OCI-LY7 (cell line): ENCODE results near the gene TPST1. TPM values are rescaled to one million over a fixed set of nuclear protein-coding genes. Genes with fewer than 3 reads are reported as not detected.

Source experiments
- BruUV-seq: library from RNA; stranded (reverse); fragments of 400-500 nt; replicated peaks from 2 replicates; lab custom pipeline; 2021; lab: Mats Ljungman, UMichigan
- CTCF ChIA-PET: fragments of 300-600 bp; sonication (Branson Sonifier 250); formaldehyde crosslinking; loops from one replicate; lab custom pipeline; 2022; ENCODE audit warnings: antibody characterized with exemption; ENCODE audit not compliant: unreplicated experiment; lab: Charles Lee
- POLR2A ChIA-PET: fragments of 300-600 bp; sonication (Branson Sonifier 250); formaldehyde crosslinking; loops from one replicate; lab custom pipeline; 2022; ENCODE audit warnings: antibody characterized with exemption; lab: Charles Lee
- DNase-seq: peaks from one replicate; pipeline ENCODE4 v3.0.0-alpha.2; 2015; ENCODE audit warnings: low spot score
- H2AFZ ChIP-seq: fragments of 200-600 bp; sonication (generic), shearing (Covaris generic); 2 replicates; pipeline ENCODE4 v1.6.1; 2014; ENCODE audit warnings: mild to moderate bottlenecking, antibody characterized with exemption, low read length, moderate library complexity
- H3K27ac ChIP-seq: fragments of 200-600 bp; sonication (generic); 2 replicates; pipeline ENCODE4 v1.5.1; 2014; ENCODE audit warnings: mixed run types, low read depth, mild to moderate bottlenecking, moderate library complexity, low read length, inconsistent platforms; ENCODE audit not compliant: poor library complexity, severe bottlenecking
- H3K36me3 ChIP-seq: fragments of 200-600 bp; sonication (generic); 2 replicates; pipeline ENCODE4 v1.6.1; 2014; ENCODE audit warnings: mild to moderate bottlenecking, antibody characterized with exemption, low read length, moderate library complexity, mixed read lengths; ENCODE audit not compliant: insufficient read depth
- H3K4me1 ChIP-seq: fragments of 200-600 bp; sonication (generic); 2 replicates; pipeline ENCODE4 v1.5.1; 2014; ENCODE audit warnings: mild to moderate bottlenecking, low read length; ENCODE audit not compliant: insufficient read depth, poor library complexity, severe bottlenecking
- H3K4me2 ChIP-seq: fragments of 200-600 bp; sonication (generic); 2 replicates; pipeline ENCODE4 v1.6.1; 2014; ENCODE audit warnings: mild to moderate bottlenecking, low read length
- H3K4me3 ChIP-seq: fragments of 200-600 bp; sonication (generic); 2 replicates; pipeline ENCODE4 v1.5.1; 2014; ENCODE audit warnings: mild to moderate bottlenecking, low read depth, low read length; ENCODE audit not compliant: poor library complexity, severe bottlenecking
- H3K79me2 ChIP-seq: fragments of 200-600 bp; sonication (generic); 2 replicates; pipeline ENCODE4 v1.6.1; 2016; ENCODE audit warnings: low read depth, mild to moderate bottlenecking, low read length, moderate library complexity, mixed read lengths; ENCODE audit not compliant: insufficient read depth
- H3K9me2 ChIP-seq: fragments of 200-600 bp; sonication (generic); 2 replicates; pipeline ENCODE4 v1.6.1; 2016; ENCODE audit warnings: mild to moderate bottlenecking, low read length, mixed read lengths; ENCODE audit not compliant: insufficient read depth
- H3K9me3 ChIP-seq: fragments of 200-600 bp; sonication (generic); 2 replicates; pipeline ENCODE4 v1.6.1; 2014; ENCODE audit warnings: mild to moderate bottlenecking, mixed run types, low read length, mixed read lengths
- H4K20me1 ChIP-seq: fragments of 200-600 bp; sonication (generic); 2 replicates; pipeline ENCODE4 v1.6.1; 2014; ENCODE audit warnings: mild to moderate bottlenecking, antibody characterized with exemption, low read length, moderate library complexity, mixed read lengths; ENCODE audit not compliant: insufficient read depth
- CTCF ChIP-seq: fragments of 200-600 bp; sonication (generic); conservative IDR thresholded peaks from 2 replicates; pipeline ENCODE4 v1.5.1; 2014; ENCODE audit warnings: mild to moderate bottlenecking, antibody characterized with exemption, low read length, moderate library complexity, mixed read lengths
- EZH2phosphoT487 ChIP-seq: fragments of 200-600 bp; sonication (generic); IDR thresholded peaks from 2 replicates; pipeline ENCODE4 v1.6.1; 2018; ENCODE audit warnings: low read depth, borderline replicate concordance, mild to moderate bottlenecking, mixed run types, antibody characterized with exemption, low read length, moderate library complexity, mixed read lengths
- intact Hi-C: fragments of 100-400 bp; cut with micrococcal nuclease; formaldehyde crosslinking; loops from one replicate; pipeline ENCODE4 v1.10.0; 2022; ENCODE audit not compliant: unreplicated experiment
- total RNA-seq, 2 experiments: library from RNA; depleted of rRNA in 1 of 2; stranded (reverse); fragments of >200 nt in 1 of 2; shearing (Covaris generic) in 1 of 2; gene quantifications; 2 replicates each; pipeline ENCODE4 v1.2.3, GENCODE V29; 2014 to 2022

The TPST1 gene
- total RNA-seq, 2 experiments from 2014 or later = 3.5 to 6.6 TPM

DNA sequence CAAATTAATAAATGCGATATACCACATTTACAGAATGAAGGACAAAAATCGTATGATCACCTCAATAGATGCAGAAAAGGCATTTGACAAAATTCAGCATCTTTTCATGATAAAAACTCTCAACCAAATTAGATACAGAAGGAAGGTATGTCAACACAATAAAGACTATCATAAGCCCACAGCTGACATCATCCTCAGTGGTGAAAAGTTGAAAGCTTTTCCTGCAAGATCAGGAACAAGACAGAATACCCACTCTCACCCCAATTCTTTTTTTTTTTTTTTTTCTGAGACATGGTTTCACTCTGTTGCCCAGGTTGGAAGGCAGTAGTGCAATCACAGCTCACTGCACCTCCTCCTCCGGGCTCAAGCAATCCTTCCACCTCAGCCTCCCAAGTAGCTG, 67.2 kb downstream of the TPST1 start:
- no peak overlapping the region for H3K4me3 ChIP-seq
- H3K9me2 ChIP-seq = no peaks in the 10 kb centered on the region
- TF ChIP-seq EZH2phosphoT487 (no peak), CTCF (no peak)
- POLR2A ChIA-PET = interaction anchor here (0.6 kb wide), 1 partner anchor 207 kb away, joined by 3 read pairs; no protein-coding TSS in a partner anchor
- no peaks in the 10 kb centered on the region for H3K79me2 ChIP-seq
- no peaks in the 10 kb centered on the region for H4K20me1 ChIP-seq
- no TSS peak for BruUV-seq
- no peak overlapping the region for H2AFZ ChIP-seq
- intact Hi-C loops = no loop called here
- no peak overlapping the region for H3K4me2 ChIP-seq
- DNase-seq = no peak
- H3K27ac ChIP-seq = no peak overlapping the region
- H3K4me1 ChIP-seq = no peaks in the 10 kb centered on the region
- CTCF ChIA-PET = no interaction called here
- 0 out of 2 replicates have a peak, but pooled peaks cover 5% of the 10 kb centered on the region for H3K9me3 ChIP-seq
- H3K36me3 ChIP-seq = no peaks in the 10 kb centered on the region

- H3K4me2 ChIP-seq = no peak overlapping the region
- no TSS peak for BruUV-seq
- no peak overlapping the region for H2AFZ ChIP-seq
- H3K79me2 ChIP-seq = no peaks in the 10 kb centered on the region
- H3K4me1 ChIP-seq = no peaks in the 10 kb centered on the region
- CTCF ChIA-PET = no interaction called here
- H4K20me1 ChIP-seq = no peaks in the 10 kb centered on the region
- no peak overlapping the region for H3K4me3 ChIP-seq
- no peaks in the 10 kb centered on the region for H3K9me2 ChIP-seq
- POLR2A ChIA-PET = interaction anchor here (0.6 to 0.8 kb wide), 2 partner anchors 18 to 433 kb away, joined by 4 to 5 read pairs; no protein-coding TSS in a partner anchor
- 0 out of 2 replicates have a peak, but pooled peaks cover 5% of the 10 kb centered on the region for H3K9me3 ChIP-seq
- TF ChIP-seq EZH2phosphoT487 (no peak), CTCF (no peak)
- DNase-seq = no peak
- H3K27ac ChIP-seq = no peak overlapping the region
- H3K36me3 ChIP-seq = no peaks in the 10 kb centered on the region
- intact Hi-C loops = no loop called here
Observed at GRCh38 chr7:66276363-66276762, 71.2 kb downstream of the TPST1 start.

GRCh38 chr7:66277492-66277891, 72.4 kb downstream of the TPST1 start:
- Histone ChIP-seq H4K20me1 (no peaks in the 10 kb centered on the region), H3K27ac (no peak overlapping the region), H3K9me2 (no peaks in the 10 kb centered on the region), H3K79me2 (no peaks in the 10 kb centered on the region), H3K9me3 (0 out of 2 replicates have a peak, but pooled peaks cover 5% of the 10 kb centered on the region), H3K4me1 (no peaks in the 10 kb centered on the region), H2AFZ (no peak overlapping the region), H3K4me2 (no peak overlapping the region), H3K4me3 (no peak overlapping the region), H3K36me3 (no peaks in the 10 kb centered on the region)
- CTCF ChIA-PET = no interaction called here
- BruUV-seq = no TSS peak
- POLR2A ChIA-PET = interaction anchor here (0.6 to 0.7 kb wide), 2 partner anchors 85 to 1736 kb away, joined by 3 to 4 read pairs; no protein-coding TSS in a partner anchor
- intact Hi-C loops = no loop called here
- no peak for DNase-seq
- TF ChIP-seq CTCF = no peak
- TF ChIP-seq EZH2phosphoT487 = no peak
